K562 (cell line): ENCODE data around the gene PPT2. TPM values are rescaled to one million over a fixed set of nuclear protein-coding genes. Genes with fewer than 3 reads are reported as not detected.

ENCODE experiments used
- ATF7 ChIP-seq: fragments of 450-650 bp; IDR thresholded peaks from 2 replicates; pipeline ENCODE4 v1.7.1; 2014; ENCODE audit warnings: mild to moderate bottlenecking, moderate library complexity
- BHLHE40 ChIP-seq: IDR thresholded peaks from 2 replicates; pipeline ENCODE4 v1.6.1; 2011; ENCODE audit warnings: low read length, improper control_type of control experiment
- BRD4 ChIP-seq: fragments of 200-600 bp; sonication (generic); IDR thresholded peaks from 2 replicates; pipeline ENCODE4 v1.6.1; 2017; ENCODE audit warnings: inconsistent platforms
- CCNT2 ChIP-seq: IDR thresholded peaks from 2 replicates; pipeline ENCODE4 v1.6.1; 2011; ENCODE audit warnings: borderline replicate concordance, low read depth, mild to moderate bottlenecking, moderate library complexity, mixed read lengths, low read length; ENCODE audit not compliant: insufficient read length; ENCODE audit errors: extremely low read depth
- CEBPG ChIP-seq, 3 experiments: fragments of 200-800 bp in 1 of 3; sonication (Bioruptor generic) in 1 of 3; sonication (generic) in 1 of 3; formaldehyde crosslinking in 1 of 3; IDR thresholded peaks in 2 of 3; conservative IDR thresholded peaks in 1 of 3; 2 replicates each; pipeline versions ENCODE4 v1.6.1 to v1.8.0; 2016 to 2022; ENCODE audit warnings: missing compliant biosample characterization in 2 of 3, missing genetic modification characterization in 2 of 3, mild to moderate bottlenecking in 1 of 3, missing genetic modification reagents in 1 of 3
- CSDE1 ChIP-seq, 2 experiments: fragments of 450-650 bp; IDR thresholded peaks; 2 replicates each; pipeline ENCODE4 v1.6.1; 2016; ENCODE audit warnings: mild to moderate bottlenecking in 1 of 2
- ETV6 ChIP-seq, 3 experiments: fragments of 150-350 bp in 1 of 3; sonication (generic) in 1 of 3; formaldehyde crosslinking in 1 of 3; IDR thresholded peaks; 2 replicates each; pipeline versions ENCODE4 v1.6.1 to v1.8.0; 2014 to 2022; ENCODE audit warnings: borderline replicate concordance in 2 of 3, low read depth in 2 of 3, antibody characterized with exemption in 1 of 3, low read length in 1 of 3, mild to moderate bottlenecking in 1 of 3, missing genetic modification reagents in 1 of 3
- FOXM1 ChIP-seq, 2 experiments: fragments of 450-650 bp in 1 of 2; sonication (generic) in 1 of 2; formaldehyde crosslinking in 1 of 2; IDR thresholded peaks; 2 replicates each; pipeline versions ENCODE4 v1.6.1 to v1.9.0; 2017 to 2022; ENCODE audit warnings: low read depth in 2 of 2, mild to moderate bottlenecking in 2 of 2, missing genetic modification reagents in 1 of 2, moderate library complexity in 1 of 2
- HOXB6 ChIP-seq: fragments of 250-450 bp; sonication (Bioruptor Pico); IDR thresholded peaks from 2 replicates; pipeline ENCODE4 v1.5.1; 2022; ENCODE audit warnings: mild to moderate bottlenecking, borderline replicate concordance
- KLF6 ChIP-seq: fragments of 250-450 bp; sonication (Bioruptor Pico); IDR thresholded peaks from 2 replicates; pipeline ENCODE4 v1.4.0; 2020; ENCODE audit warnings: mild to moderate bottlenecking, moderate library complexity, borderline replicate concordance
- MTA2 ChIP-seq: fragments of 450-650 bp; IDR thresholded peaks from 2 replicates; pipeline ENCODE4 v1.6.1; 2016; ENCODE audit warnings: low read depth
- MXI1 ChIP-seq: IDR thresholded peaks from 2 replicates; pipeline ENCODE4 v1.6.1; 2011; ENCODE audit warnings: low read depth, mild to moderate bottlenecking, improper control_type of control experiment, low read length
- POLR2H ChIP-seq: IDR thresholded peaks from 2 replicates; pipeline ENCODE4 v1.6.1; 2016; ENCODE audit warnings: missing genetic modification characterization, low read depth, mild to moderate bottlenecking, control low read depth, missing compliant biosample characterization, moderate library complexity
- POLR3A ChIP-seq: IDR thresholded peaks from 2 replicates; pipeline ENCODE4 v1.6.1; 2011; ENCODE audit warnings: borderline replicate concordance, mild to moderate bottlenecking, moderate library complexity; ENCODE audit not compliant: insufficient read length, insufficient read depth; ENCODE audit errors: extremely low read depth
- RB1 ChIP-seq: fragments of 450-650 bp; IDR thresholded peaks from 2 replicates; pipeline ENCODE4 v1.6.1; 2017; ENCODE audit warnings: low read depth, mild to moderate bottlenecking
- RCOR1 ChIP-seq, 2 experiments: IDR thresholded peaks; 2 replicates each; pipeline ENCODE4 v1.6.1; 2012; ENCODE audit warnings: low read depth in 2 of 2, low read length in 2 of 2, borderline replicate concordance in 1 of 2, improper control_type of control experiment in 1 of 2
- TOE1 ChIP-seq, 2 experiments: fragments of 450-650 bp in 1 of 2; sonication (generic) in 1 of 2; formaldehyde crosslinking in 1 of 2; IDR thresholded peaks; 2 replicates each; pipeline versions ENCODE4 v1.7.1 to v1.8.0; 2016 to 2022; ENCODE audit warnings: borderline replicate concordance in 2 of 2, mild to moderate bottlenecking in 2 of 2, antibody characterized with exemption in 1 of 2, inconsistent platforms in 1 of 2, low read depth in 1 of 2, missing genetic modification reagents in 1 of 2, moderate library complexity in 1 of 2
- WHSC1 ChIP-seq: IDR thresholded peaks from one replicate; pipeline ENCODE4 v1.6.1; 2012; ENCODE audit warnings: low read length, control low read depth, inconsistent platforms
- ZNF444 ChIP-seq: fragments of 250-450 bp; sonication (Bioruptor Pico); IDR thresholded peaks from 2 replicates; pipeline ENCODE4 v1.4.0; 2020; ENCODE audit warnings: mild to moderate bottlenecking, moderate library complexity
- polyA plus RNA-seq, 8 experiments: library from polyadenylated mRNA; depleted of rRNA in 4 of 8; stranded (reverse) in 5 of 8; unstranded in 3 of 8; fragments of >200 nt; fragmentation: Nextera tagmentation in 2 of 8; fragmentation: Illumina TruSeq in 1 of 8; extraction: Ambion mirVana in 2 of 8; extraction: Trizol in 1 of 8; gene quantifications; 2 replicates each; pipeline versions ENCODE4 v1.2.1 to v1.2.3, GENCODE V29; 2011 to 2014; ENCODE audit warnings: inconsistent platforms in 1 of 8, missing spikeins in 1 of 8
- total RNA-seq, 7 experiments: library from RNA; depleted of rRNA in 6 of 7; stranded (reverse); fragments of >200 nt in 6 of 7; fragmentation: Illumina TruSeq in 2 of 7; extraction: Trizol in 2 of 7; gene quantifications; 2 replicates each; pipeline versions ENCODE4 v1.2.1 to v1.2.3, GENCODE V29; 2011 to 2021; ENCODE audit warnings: low replicate concordance in 1 of 7
- TF ChIP-seq, protein P1 (sequence below): fragments of 450-650 bp; formaldehyde crosslinking; IDR thresholded peaks from 2 replicates; pipeline ENCODE4 v1.4.0; 2022; ENCODE audit warnings: mild to moderate bottlenecking, moderate library complexity
- TF ChIP-seq, protein P2 (sequence below), 2 experiments: fragments of 450-650 bp; conservative IDR thresholded peaks; 2 replicates each; pipeline ENCODE4 v1.6.1; 2017; ENCODE audit warnings: mild to moderate bottlenecking in 2 of 2, moderate library complexity in 2 of 2
- TF ChIP-seq, protein P3 (sequence below): fragments of 250-450 bp; sonication (Bioruptor Pico); IDR thresholded peaks from 2 replicates; pipeline ENCODE4 v1.8.0; 2021; ENCODE audit warnings: mild to moderate bottlenecking, moderate library complexity

Gene PPT2
- total and polyA plus RNA-seq, 9 of the 15 experiments (the other 6 are each of a cell fraction or from before 2014, with no cell fraction given): 27.4 to 98.8 (median 69.9) TPM

DNA sequence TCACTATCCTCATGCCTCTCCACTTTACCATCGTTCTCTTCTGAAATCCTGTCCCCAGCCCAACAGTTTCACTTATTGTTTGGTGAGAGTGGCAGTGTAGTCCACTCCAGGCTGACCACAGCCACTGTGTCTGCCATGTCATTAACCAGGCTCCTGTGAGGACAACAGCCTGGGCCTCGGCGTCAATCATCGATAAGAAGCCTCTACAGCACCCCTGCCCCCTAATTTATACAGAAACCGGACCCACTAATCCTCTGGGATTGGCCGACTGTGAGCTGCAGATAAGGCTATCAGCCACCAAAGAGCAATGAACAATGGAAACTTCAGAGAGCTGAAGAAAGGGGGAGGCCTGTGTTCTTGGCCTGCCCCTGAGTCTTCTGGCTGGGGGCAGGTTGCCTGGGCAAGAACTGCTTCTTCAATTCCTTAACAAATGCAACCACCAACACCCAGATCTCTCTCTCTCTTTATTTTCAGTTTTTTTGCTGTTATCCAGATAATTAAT, 13.9 kb downstream of the PPT2 start (continued):
- peak; percentile 76 for TF ChIP-seq ATF7
- TF ChIP-seq KLF6 (CRISPR knock-in tag): peak; percentile 70; the same call in 1 of the 2 replicates
- TF ChIP-seq, protein P1, sequence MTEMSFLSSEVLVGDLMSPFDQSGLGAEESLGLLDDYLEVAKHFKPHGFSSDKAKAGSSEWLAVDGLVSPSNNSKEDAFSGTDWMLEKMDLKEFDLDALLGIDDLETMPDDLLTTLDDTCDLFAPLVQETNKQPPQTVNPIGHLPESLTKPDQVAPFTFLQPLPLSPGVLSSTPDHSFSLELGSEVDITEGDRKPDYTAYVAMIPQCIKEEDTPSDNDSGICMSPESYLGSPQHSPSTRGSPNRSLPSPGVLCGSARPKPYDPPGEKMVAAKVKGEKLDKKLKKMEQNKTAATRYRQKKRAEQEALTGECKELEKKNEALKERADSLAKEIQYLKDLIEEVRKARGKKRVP: peak; percentile 70
- TF ChIP-seq POLR3A: no peak
- no peak for TF ChIP-seq POLR2H (tag)
- TF ChIP-seq MTA2: peak; percentile 92
- TF ChIP-seq, protein P2, sequence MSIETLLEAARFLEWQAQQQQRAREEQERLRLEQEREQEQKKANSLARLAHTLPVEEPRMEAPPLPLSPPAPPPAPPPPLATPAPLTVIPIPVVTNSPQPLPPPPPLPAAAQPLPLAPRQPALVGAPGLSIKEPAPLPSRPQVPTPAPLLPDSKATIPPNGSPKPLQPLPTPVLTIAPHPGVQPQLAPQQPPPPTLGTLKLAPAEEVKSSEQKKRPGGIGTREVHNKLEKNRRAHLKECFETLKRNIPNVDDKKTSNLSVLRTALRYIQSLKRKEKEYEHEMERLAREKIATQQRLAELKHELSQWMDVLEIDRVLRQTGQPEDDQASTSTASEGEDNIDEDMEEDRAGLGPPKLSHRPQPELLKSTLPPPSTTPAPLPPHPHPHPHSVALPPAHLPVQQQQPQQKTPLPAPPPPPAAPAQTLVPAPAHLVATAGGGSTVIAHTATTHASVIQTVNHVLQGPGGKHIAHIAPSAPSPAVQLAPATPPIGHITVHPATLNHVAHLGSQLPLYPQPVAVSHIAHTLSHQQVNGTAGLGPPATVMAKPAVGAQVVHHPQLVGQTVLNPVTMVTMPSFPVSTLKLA (conservative IDR thresholded peaks at IDR 0.05): peak; percentile 40 to 73; a peak in 3 of 4 replicates
- no peak for TF ChIP-seq WHSC1
- peak; percentile 76 to 95; a peak in 3 of 4 replicates for TF ChIP-seq RCOR1 (IDR thresholded peaks at IDR 0.05; ENCODE audit: borderline replicate concordance in 1 of 2, low read depth in 2 of 2, low read length in 2 of 2)
- TF ChIP-seq HOXB6: no peak
- no peak for TF ChIP-seq CEBPG (CRISPR knock-in tag; IDR thresholded peaks at IDR 0.05)
- TF ChIP-seq CEBPG (tag; conservative IDR thresholded peaks at IDR 0.05 in 1 of 2, IDR thresholded peaks at IDR 0.05 in 1 of 2): no peak
- peak; percentile 73 for TF ChIP-seq CCNT2
- 0 out of 2 replicates have a peak, but pooled peaks have one; percentile 15 for TF ChIP-seq TOE1 (IDR thresholded peaks at IDR 0.05; ENCODE audit: borderline replicate concordance)
- TF ChIP-seq TOE1 (CRISPR knock-in tag; IDR thresholded peaks at IDR 0.05; ENCODE audit: borderline replicate concordance, low read depth): no peak
- 0 out of 2 replicates have a peak, but pooled peaks have one; percentile 68 for TF ChIP-seq RB1
- no peak for TF ChIP-seq CSDE1 (IDR thresholded peaks at IDR 0.05)
- TF ChIP-seq, protein P3, sequence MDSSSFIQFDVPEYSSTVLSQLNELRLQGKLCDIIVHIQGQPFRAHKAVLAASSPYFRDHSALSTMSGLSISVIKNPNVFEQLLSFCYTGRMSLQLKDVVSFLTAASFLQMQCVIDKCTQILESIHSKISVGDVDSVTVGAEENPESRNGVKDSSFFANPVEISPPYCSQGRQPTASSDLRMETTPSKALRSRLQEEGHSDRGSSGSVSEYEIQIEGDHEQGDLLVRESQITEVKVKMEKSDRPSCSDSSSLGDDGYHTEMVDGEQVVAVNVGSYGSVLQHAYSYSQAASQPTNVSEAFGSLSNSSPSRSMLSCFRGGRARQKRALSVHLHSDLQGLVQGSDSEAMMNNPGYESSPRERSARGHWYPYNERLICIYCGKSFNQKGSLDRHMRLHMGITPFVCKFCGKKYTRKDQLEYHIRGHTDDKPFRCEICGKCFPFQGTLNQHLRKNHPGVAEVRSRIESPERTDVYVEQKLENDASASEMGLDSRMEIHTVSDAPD (CRISPR knock-in tag): 0 out of 2 replicates have a peak, but pooled peaks have one; percentile 68
- 0 out of 2 replicates have a peak, but pooled peaks have one; percentile 57 for TF ChIP-seq ZNF444 (CRISPR knock-in tag)
- TF ChIP-seq MXI1: peak; percentile 38; the same call in 1 of the 2 replicates
- 0 out of 4 replicates have a peak, but pooled peaks of 1 of the 2 experiments have one; percentile 40 for TF ChIP-seq ETV6 (IDR thresholded peaks at IDR 0.05; ENCODE audit: borderline replicate concordance in 1 of 2, low read depth in 2 of 2, low read length in 1 of 2)
- no peak for TF ChIP-seq ETV6 (CRISPR knock-in tag; IDR thresholded peaks at IDR 0.05; ENCODE audit: borderline replicate concordance)
- peak; percentile 61 for TF ChIP-seq BHLHE40
- peak; percentile 90 for TF ChIP-seq FOXM1 (IDR thresholded peaks at IDR 0.05; ENCODE audit: low read depth)
- TF ChIP-seq FOXM1 (CRISPR knock-in tag; IDR thresholded peaks at IDR 0.05; ENCODE audit: low read depth): no peak
- 0 out of 2 replicates have a peak, but pooled peaks have one; percentile 46 for TF ChIP-seq BRD4
